ENCODE results near the gene KIFC1. TPM values are rescaled to one million over a fixed set of nuclear protein-coding genes. Genes with fewer than 3 reads are reported as not detected.

KIFC1 gene
- total and polyA plus RNA-seq, 9 of the 15 experiments (the other 6 are each of a cell fraction or from before 2014, with no cell fraction given): 1.3 to 95.2 (median 76.9) TPM

DNA sequence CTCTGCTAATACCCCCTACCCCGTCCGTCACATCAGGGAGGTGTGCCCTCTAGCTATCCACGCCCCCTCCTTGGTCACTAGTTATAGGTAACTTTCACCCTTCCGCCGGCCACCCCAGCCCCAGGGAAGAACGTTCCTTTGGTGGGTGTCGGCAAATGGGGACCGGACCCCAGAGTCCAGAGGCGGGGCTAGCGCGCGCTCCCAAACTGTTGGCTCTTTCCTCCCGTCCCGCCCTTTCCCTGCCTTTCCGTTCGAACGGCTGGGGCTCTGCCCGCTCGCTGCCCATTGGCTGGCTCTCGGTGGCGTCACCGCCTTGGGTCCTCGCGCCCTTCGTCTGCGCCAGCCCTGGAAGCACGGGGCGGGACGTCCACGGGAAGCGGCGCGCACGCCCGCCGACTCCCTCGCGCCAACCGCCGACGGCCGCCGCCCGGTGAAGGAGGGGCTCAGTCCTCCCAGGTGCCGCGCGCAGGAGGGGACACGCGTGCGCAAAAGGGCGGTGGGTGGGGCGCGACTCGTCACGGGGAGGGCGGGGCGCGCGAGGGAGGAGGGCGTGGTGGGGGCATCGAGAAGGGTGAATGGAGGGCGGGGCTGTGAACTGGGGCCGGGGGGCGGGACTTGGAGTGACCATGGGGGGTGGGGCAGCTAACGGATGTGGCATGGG lies 18.6 kb downstream of the KIFC1 start (continued):
- TF ChIP-seq TSHZ1 (CRISPR knock-in tag; IDR thresholded peaks at IDR 0.05) (no peak), SRSF1 (IDR thresholded peaks at IDR 0.05; ENCODE audit: low read depth, low read length) (no peak), KLF1 (tag; IDR thresholded peaks at IDR 0.05) (peak; percentile 83), PRMT5 (CRISPR knock-in tag; IDR thresholded peaks at IDR 0.05) (no peak), SMARCB1 (IDR thresholded peaks at IDR 0.05; ENCODE audit: insufficient read length, low read depth) (no peak), FOXA3 (CRISPR knock-in tag; conservative IDR thresholded peaks at IDR 0.05 in 1 of 2, IDR thresholded peaks at IDR 0.05 in 1 of 2) (no peak), SRF (CRISPR knock-in tag; IDR thresholded peaks at IDR 0.05) (peak in 1 of 2 experiments; percentile 63; a peak in 2 of 4 replicates), RAD21 (CRISPR knock-in tag; conservative IDR thresholded peaks at IDR 0.05 in 1 of 2, IDR thresholded peaks at IDR 0.05 in 1 of 2) (0 out of 4 replicates have a peak, but pooled peaks of 1 of the 2 experiments have one; percentile 8), E2F3 (CRISPR knock-in tag; IDR thresholded peaks at IDR 0.05) (peak; percentile 96), RBM34 (IDR thresholded peaks at IDR 0.05; ENCODE audit: borderline replicate concordance, insufficient read depth, low read length) (0 out of 2 replicates have a peak, but pooled peaks have one; percentile 53), ZNF408 (CRISPR knock-in tag; IDR thresholded peaks at IDR 0.05; ENCODE audit: low read depth) (no peak), TEAD4 (IDR thresholded peaks at IDR 0.05; ENCODE audit: low read length) (peak; percentile 46; the same call in 1 of the 2 replicates), TEAD4 (CRISPR knock-in tag; IDR thresholded peaks at IDR 0.05; ENCODE audit: borderline replicate concordance) (no peak), TCF7L2 (IDR thresholded peaks at IDR 0.05; ENCODE audit: low read depth, low read length) (no peak), FOXJ3 (CRISPR knock-in tag; IDR thresholded peaks at IDR 0.05) (no peak), ILK (tag; IDR thresholded peaks at IDR 0.05; ENCODE audit: borderline replicate concordance, low read depth) (no peak), BRD9 (IDR thresholded peaks at IDR 0.05; ENCODE audit: low read depth, partially characterized antibody) (no peak), OTX1 (CRISPR knock-in tag; IDR thresholded peaks at IDR 0.05) (peak; percentile 83; the same call in 1 of the 2 replicates), ZBED1 (IDR thresholded peaks at IDR 0.05) (peak; percentile 58; the same call in 1 of the 2 replicates), CBX8 (IDR thresholded peaks at IDR 0.05; ENCODE audit: borderline replicate concordance, extremely low read depth, low read depth, low read length, poor library complexity, severe bottlenecking) (no peak), KHSRP (IDR thresholded peaks at IDR 0.05) (no peak; the same call in 1 of the 2 replicates), PML (IDR thresholded peaks at IDR 0.05; ENCODE audit: low read length) (peak; percentile 80)
